Measurements from ENCODE around the gene ZBTB1.

GRCh38 chr14:64461221-64461620 is 43.3 kb upstream of the ZBTB1 start:
- TF ChIP-seq CTCF (IDR thresholded peaks at IDR 0.05) (no peak), EZH2 (IDR thresholded peaks at IDR 0.05; ENCODE audit: borderline replicate concordance, insufficient read depth, low read depth, low read length, poor library complexity, severe bottlenecking) (no peak)

Data from B cell (primary cell).